H1 (cell line): Measurements from ENCODE around the gene DYNLRB1. TPM values are rescaled to one million over a fixed set of nuclear protein-coding genes. Genes with fewer than 3 reads are reported as not detected.

Experiments
- CTCF ChIA-PET: fragments of 300-600 bp; sonication (Branson Sonifier 250); formaldehyde crosslinking; loops from one replicate; lab custom pipeline; 2021; ENCODE audit not compliant: partially characterized antibody; lab: Charles Lee
- POLR2A ChIA-PET: fragments of 300-600 bp; sonication (Branson Sonifier 250); formaldehyde crosslinking; loops from one replicate; lab custom pipeline; 2021; ENCODE audit warnings: inconsistent platforms; ENCODE audit not compliant: partially characterized antibody; lab: Charles Lee
- DNase-seq, 2 experiments: peaks; one replicate each; pipeline versions ENCODE4 v3.0.0 to v3.0.0-alpha.2; 2010 to 2022; ENCODE audit warnings: low spot score in 2 of 2, low read depth in 1 of 2, mixed read lengths in 1 of 2
- FAIRE-seq: peaks from 2 replicates; lab custom pipeline; 2011; peaks lifted over from hg19 to GRCh38; lab: Jason Lieb, UNC
- H2AFZ ChIP-seq: 2 replicates; pipeline ENCODE4 v1.8.1; 2012; ENCODE audit warnings: low read length, inconsistent platforms
- H2AK5ac ChIP-seq: 2 replicates; pipeline ENCODE4 v1.6.1; 2013; ENCODE audit warnings: low read depth, low read length
- H2BK120ac ChIP-seq: replicated peaks from 2 replicates; pipeline ENCODE3; 2013; ENCODE audit warnings: low read depth, low read length, inconsistent platforms
- H2BK12ac ChIP-seq: 2 replicates; pipeline ENCODE4 v1.6.1; 2013; ENCODE audit warnings: low read depth, low read length
- H2BK15ac ChIP-seq: 2 replicates; pipeline ENCODE4 v1.6.1; 2013; ENCODE audit warnings: low read length
- H2BK20ac ChIP-seq: 2 replicates; pipeline ENCODE4 v1.6.1; 2013; ENCODE audit warnings: low read length
- H2BK5ac ChIP-seq: 2 replicates; pipeline ENCODE4 v1.6.1; 2013; ENCODE audit warnings: low read depth, low read length
- H3K14ac ChIP-seq: 2 replicates; pipeline ENCODE4 v1.6.1; 2013; ENCODE audit warnings: inconsistent platforms; ENCODE audit not compliant: insufficient read length
- H3K18ac ChIP-seq: 2 replicates; pipeline ENCODE4 v1.6.1; 2013; ENCODE audit warnings: low read length; ENCODE audit errors: extremely low read depth
- H3K23ac ChIP-seq: 2 replicates; pipeline ENCODE4 v1.6.1; 2013; ENCODE audit warnings: inconsistent platforms; ENCODE audit not compliant: insufficient read length
- H3K23me2 ChIP-seq: 2 replicates; pipeline ENCODE4 v1.6.1; 2013; ENCODE audit warnings: low read depth, low read length
- H3K27ac ChIP-seq: 2 replicates; pipeline ENCODE4 v1.6.1; 2011; ENCODE audit warnings: low read depth, low read length, inconsistent platforms
- H3K27me3 ChIP-seq, 4 experiments: replicated peaks in 1 of 4; 1 replicate in 1 of 4; 2 replicates in 3 of 4; pipeline versions ENCODE4 v1.6.1 to v1.8.1; 2011 to 2013; ENCODE audit warnings: low read length in 3 of 4, mild to moderate bottlenecking in 3 of 4, inconsistent platforms in 2 of 4, mixed read lengths in 2 of 4, moderate library complexity in 1 of 4; ENCODE audit not compliant: control insufficient read depth in 3 of 4, insufficient read depth in 3 of 4; ENCODE audit errors: extremely low read depth in 1 of 4
- H3K36me3 ChIP-seq, 4 experiments: 2 replicates each; pipeline versions ENCODE4 v1.6.1 to v1.8.1; 2011 to 2013; ENCODE audit warnings: mild to moderate bottlenecking in 4 of 4, low read length in 3 of 4, moderate library complexity in 2 of 4, control low read depth in 1 of 4, inconsistent platforms in 1 of 4; ENCODE audit not compliant: insufficient read depth in 4 of 4, control insufficient read depth in 2 of 4
- H3K4ac ChIP-seq: replicated peaks from 2 replicates; pipeline ENCODE3; 2013; ENCODE audit warnings: low read length, low read depth, mixed read lengths, inconsistent platforms; ENCODE audit not compliant: insufficient read length
- H3K4me1 ChIP-seq, 4 experiments: replicated peaks in 1 of 4; 1 replicate in 1 of 4; 2 replicates in 3 of 4; pipeline versions ENCODE4 v1.6.1 to v1.8.1; 2011 to 2013; ENCODE audit warnings: low read length in 3 of 4, inconsistent platforms in 2 of 4, mixed read lengths in 1 of 4; ENCODE audit not compliant: insufficient read depth in 4 of 4, control insufficient read depth in 3 of 4
- H3K4me2 ChIP-seq, 2 experiments: 2 replicates each; pipeline versions ENCODE4 v1.6.1 to v1.8.1; 2011 to 2013; ENCODE audit warnings: low read depth in 2 of 2, low read length in 2 of 2, control low read depth in 1 of 2, inconsistent platforms in 1 of 2, mild to moderate bottlenecking in 1 of 2; ENCODE audit not compliant: insufficient read depth in 1 of 2
- H3K4me3 ChIP-seq, 4 experiments: fragments of 200-600, 300-600 bp in 1 of 4; sonication (generic), shearing (Covaris generic), sonication (Bioruptor Twin) in 1 of 4; 2 replicates each; pipeline versions ENCODE4 v1.5.1 to v1.8.1; 2011 to 2016; ENCODE audit warnings: low read length in 4 of 4, low read depth in 3 of 4, control low read depth in 2 of 4, inconsistent platforms in 2 of 4, mild to moderate bottlenecking in 2 of 4, mixed read lengths in 1 of 4, moderate library complexity in 1 of 4; ENCODE audit not compliant: insufficient read depth in 2 of 4; ENCODE audit errors: extremely low read depth in 1 of 4
- H3K56ac ChIP-seq: replicated peaks from 2 replicates; pipeline ENCODE3; 2013; ENCODE audit warnings: low read depth, mild to moderate bottlenecking, mixed read lengths, low read length, inconsistent platforms; ENCODE audit not compliant: insufficient read length
- H3K79me1 ChIP-seq: 2 replicates; pipeline ENCODE4 v1.6.1; 2013; ENCODE audit warnings: low read depth, low read length, control low read depth
- H3K79me2 ChIP-seq, 2 experiments: 2 replicates each; pipeline versions ENCODE4 v1.6.1 to v1.8.1; 2012 to 2013; ENCODE audit warnings: low read length in 2 of 2, mild to moderate bottlenecking in 2 of 2, inconsistent platforms in 1 of 2; ENCODE audit not compliant: insufficient read depth in 2 of 2, control insufficient read depth in 1 of 2
- H3K9ac ChIP-seq, 4 experiments: replicated peaks in 1 of 4; 1 replicate in 1 of 4; 2 replicates in 3 of 4; pipeline versions ENCODE4 v1.6.1 to v1.8.1; 2011 to 2013; ENCODE audit warnings: low read depth in 3 of 4, low read length in 3 of 4, control low read depth in 2 of 4, mild to moderate bottlenecking in 2 of 4, moderate library complexity in 2 of 4, inconsistent platforms in 1 of 4; ENCODE audit errors: extremely low read depth in 1 of 4
- H3K9me3 ChIP-seq, 2 experiments: 2 replicates each; pipeline versions ENCODE4 v1.6.1 to v1.8.1; 2012 to 2013; ENCODE audit warnings: mild to moderate bottlenecking in 2 of 2, moderate library complexity in 2 of 2, control low read depth in 1 of 2, inconsistent platforms in 1 of 2, low read depth in 1 of 2, low read length in 1 of 2, mixed read lengths in 1 of 2; ENCODE audit not compliant: insufficient read depth in 2 of 2
- H4K20me1 ChIP-seq, 2 experiments: replicated peaks in 1 of 2; 2 replicates each; pipeline versions ENCODE3 to v1.8.1; 2011 to 2013; ENCODE audit warnings: inconsistent platforms in 2 of 2, low read length in 2 of 2, mild to moderate bottlenecking in 1 of 2; ENCODE audit not compliant: insufficient read depth in 2 of 2, control insufficient read depth in 1 of 2
- H4K5ac ChIP-seq: 2 replicates; pipeline ENCODE4 v1.6.1; 2013; ENCODE audit warnings: low read length, low read depth, mixed read lengths, inconsistent platforms; ENCODE audit not compliant: insufficient read length
- H4K8ac ChIP-seq: 2 replicates; pipeline ENCODE4 v1.8.0; 2013; ENCODE audit warnings: mild to moderate bottlenecking, moderate library complexity, low read length, inconsistent platforms; ENCODE audit not compliant: insufficient read depth; ENCODE audit errors: extremely low read depth
- H4K91ac ChIP-seq: replicated peaks from 2 replicates; pipeline ENCODE3; 2013; ENCODE audit warnings: low read length, mixed read lengths, inconsistent platforms; ENCODE audit not compliant: insufficient read length
- EGR1 ChIP-seq: IDR thresholded peaks from 2 replicates; pipeline ENCODE4 v1.6.1; 2011; ENCODE audit warnings: low read depth, low read length, borderline replicate concordance
- HDAC2 ChIP-seq, 2 experiments: fragments of 300-600 bp in 1 of 2; sonication (generic) in 1 of 2; IDR thresholded peaks; 2 replicates each; pipeline ENCODE4 v1.6.1; 2011 to 2012; ENCODE audit warnings: low read depth in 2 of 2, low read length in 2 of 2, mild to moderate bottlenecking in 2 of 2, moderate library complexity in 2 of 2, borderline replicate concordance in 1 of 2, inconsistent platforms in 1 of 2
- JUN ChIP-seq: IDR thresholded peaks from 2 replicates; pipeline ENCODE4 v1.6.1; 2011; ENCODE audit warnings: low read depth, mild to moderate bottlenecking, improper control_type of control experiment, low read length
- JUND ChIP-seq: IDR thresholded peaks from 2 replicates; pipeline ENCODE4 v1.6.1; 2011; ENCODE audit warnings: mild to moderate bottlenecking, improper control_type of control experiment, low read length
- KDM1A ChIP-seq: fragments of 200-600, 300-600 bp; sonication (generic); IDR thresholded peaks from 2 replicates; pipeline ENCODE4 v1.7.1; 2016; ENCODE audit warnings: mild to moderate bottlenecking, low read length, borderline replicate concordance
- MAFK ChIP-seq: IDR thresholded peaks from 2 replicates; pipeline ENCODE4 v1.6.1; 2012; ENCODE audit warnings: low read depth, mild to moderate bottlenecking, improper control_type of control experiment, low read length
- RBBP5 ChIP-seq: IDR thresholded peaks from 2 replicates; pipeline ENCODE4 v1.7.1; 2012; ENCODE audit warnings: low read depth, mild to moderate bottlenecking, inconsistent platforms, low read length, moderate library complexity, borderline replicate concordance
- RFX5 ChIP-seq: IDR thresholded peaks from 2 replicates; pipeline ENCODE4 v1.6.1; 2011; ENCODE audit warnings: low read depth, low read length, improper control_type of control experiment, borderline replicate concordance
- RNF2 ChIP-seq: fragments of 200-900, 300-1000 bp; sonication (generic); IDR thresholded peaks from 2 replicates; pipeline ENCODE4 v1.7.1; 2016; ENCODE audit warnings: borderline replicate concordance, low read depth, mild to moderate bottlenecking, antibody characterized with exemption, low read length; ENCODE audit not compliant: poor library complexity, severe bottlenecking; ENCODE audit errors: missing control alignments
- RXRA ChIP-seq: IDR thresholded peaks from 2 replicates; pipeline ENCODE4 v1.6.1; 2011; ENCODE audit warnings: low read depth, mild to moderate bottlenecking, low read length, moderate library complexity; ENCODE audit not compliant: insufficient read depth
- SP4 ChIP-seq: IDR thresholded peaks from 2 replicates; pipeline ENCODE4 v1.6.1; 2012; ENCODE audit warnings: low read length, inconsistent platforms
- TAF1 ChIP-seq: IDR thresholded peaks from 2 replicates; pipeline ENCODE4 v1.6.1; 2011; ENCODE audit warnings: mild to moderate bottlenecking, low read depth, low read length
- TAF7 ChIP-seq: optimal IDR thresholded peaks from 2 replicates; pipeline ENCODE3; 2011; ENCODE audit warnings: low read depth, mild to moderate bottlenecking, inconsistent platforms, low read length, moderate library complexity, borderline replicate concordance
- WGBS, 2 experiments: shearing (Covaris generic) in 1 of 2; methylation state at CpG; one replicate each; pipeline versions ENCODE4 v1.1.6 to v1.1.7; 2013 to 2015; ENCODE audit warnings: low lambda C conversion rate in 2 of 2, mixed read lengths in 2 of 2, inconsistent platforms in 1 of 2, low coverage in 1 of 2, missing lambda C conversion rate in 1 of 2; ENCODE audit not compliant: insufficient replicate concordance in 2 of 2, insufficient coverage in 1 of 2, insufficient read length in 1 of 2; ENCODE audit errors: extremely low coverage in 1 of 2, missing lambda C conversion rate in 1 of 2; 5-methylcytosine and 5-hydroxymethylcytosine counted together
- polyA plus RNA-seq, 7 experiments: library from polyadenylated mRNA; depleted of rRNA in 3 of 7; stranded (reverse) in 5 of 7; unstranded in 2 of 7; fragments of >200 nt in 5 of 7; fragments of 200-250 nt in 2 of 7; gene quantifications; 1 replicate in 5 of 7; 2 replicates in 1 of 7; 4 replicates in 1 of 7; pipeline versions ENCODE4 v1.2.1 to v1.2.3, GENCODE V29; 2011 to 2013; ENCODE audit warnings: missing spikeins in 2 of 7, mixed read lengths in 2 of 7
- total RNA-seq: library from RNA; stranded (reverse); fragmentation: NEBNext Ultra II Directional; extraction: Animal tissue kit (Norgen Biotek cat#: 25700); gene quantifications from 2 replicates; pipeline ENCODE4 v1.2.1, GENCODE V29; 2021

Gene DYNLRB1
- total and polyA plus RNA-seq, 2 of the 8 experiments (the other 6 are each of a cell fraction or from before 2014, with no cell fraction given), result 109 to 214 TPM

GRCh38 chr20:34531608-34532265 is 15.5 kb downstream of the DYNLRB1 start:
- Histone ChIP-seq H3K18ac (no peak overlapping the region), H4K8ac (no peak overlapping the region), H3K9ac (no peak overlapping the region), H4K5ac (no peak overlapping the region), H3K27me3 (no peaks in the 10 kb centered on the region), H2BK5ac (no peak overlapping the region), H2BK20ac (no peak overlapping the region), H2BK120ac (no peak overlapping the region), H3K79me2 (no peaks in the 10 kb centered on the region), H3K4me3 (no peak overlapping the region), H4K20me1 (peaks cover 0 to 16% of the 10 kb centered on the region in 2 experiments), H3K4ac (no peak overlapping the region), H3K56ac (no peak overlapping the region), H3K23ac (no peak overlapping the region), H2AFZ (no peak overlapping the region), H2BK12ac (no peak overlapping the region), H2BK15ac (no peak overlapping the region), H3K9me3 (no peaks in the 10 kb centered on the region), H3K27ac (no peak overlapping the region), H3K79me1 (peaks cover 8% of the 10 kb centered on the region), H4K91ac (no peak overlapping the region), H3K4me2 (no peak overlapping the region), H3K23me2 (no peaks in the 10 kb centered on the region), H3K36me3 (peaks cover 18 to 53% (median 32%) of the 10 kb centered on the region in 4 experiments), H3K4me1 (no peaks in the 10 kb centered on the region), H2AK5ac (no peak overlapping the region), H3K14ac (no peak overlapping the region)
- 89% methylated on average over 8 of the region's 8 CpGs; no CpG with 5 or more reads in 1 of the 2 experiments for WGBS, 2 experiments
- ChIA-PET POLR2A (interaction anchor here (0.6 to 1.7 kb wide), 3 partner anchors 13 to 75 kb away, joined by 3 to 5 read pairs (median 3); no protein-coding TSS in a partner anchor), CTCF (interaction anchor here (1.0 to 4.4 kb wide), 6 partner anchors 9 to 351 kb away, joined by 3 to 16 read pairs (median 4); no protein-coding TSS in a partner anchor)
- no peak for FAIRE-seq
- DNase-seq, result no peak
- TF ChIP-seq MAFK (no peak), TAF1 (no peak), EGR1 (no peak), TAF7 (no peak), RXRA (no peak), RFX5 (no peak), JUND (no peak), RNF2 (no peak), JUN (no peak), HDAC2 (IDR thresholded peaks at IDR 0.05; ENCODE audit: borderline replicate concordance in 1 of 2, low read depth in 2 of 2, low read length in 2 of 2) (no peak), RBBP5 (no peak), SP4 (no peak), KDM1A (no peak)
